AG10803 (cell line): ENCODE measurements around the gene USHBP1.

Experiments
- DNase-seq: peaks from one replicate; pipeline ENCODE4 v3.0.0; 2010; ENCODE audit warnings: low read depth
- H3K4me3 ChIP-seq: 2 replicates; pipeline ENCODE4 v1.5.1; 2011; ENCODE audit warnings: mild to moderate bottlenecking, low read length, control low read depth
- CTCF ChIP-seq: conservative IDR thresholded peaks from 2 replicates; pipeline ENCODE4 v1.5.1; 2011; ENCODE audit warnings: mild to moderate bottlenecking, low read length, control low read depth, inconsistent platforms

USHBP1 gene

GRCh38 chr19:17248011-17248776 lies 16.4 kb downstream of the USHBP1 start:
- no peak for TF ChIP-seq CTCF
- no peak for DNase-seq
- no peak overlapping the region for H3K4me3 ChIP-seq

- peak overlapping the region; percentile 60 for H3K4me3 ChIP-seq
- peak; percentile 57 for DNase-seq
- no peak for TF ChIP-seq CTCF
Measured at GRCh38 chr19:17246681-17247425, 17.7 kb downstream of the USHBP1 start.

GRCh38 chr19:17245535-17245984 lies 19.0 kb downstream of the USHBP1 start, which contains the start of gene NR2F6:
Gene NR2F6, minus strand, starts transcription at chr19:17245919. Its CDS starts 699 bp downstream, at chr19:17245220.
- no peak for TF ChIP-seq CTCF
- H3K4me3 ChIP-seq = peak within 1 kb of the TSS; percentile 89

GRCh38 chr19:17244618-17245534 lies 19.7 kb downstream of the USHBP1 start:
- no peak for DNase-seq
- no peak for TF ChIP-seq CTCF
- peak overlapping the region; percentile 89 for H3K4me3 ChIP-seq

More at GRCh38 chr19:17245535-17245984, 19.0 kb downstream of the USHBP1 start, which contains the start of gene NR2F6:
- DNase-seq = no peak

GRCh38 chr19:17243830-17244617 lies 20.5 kb downstream of the USHBP1 start:
- H3K4me3 ChIP-seq = peak overlapping the region; percentile 89
- no peak for TF ChIP-seq CTCF
- DNase-seq = peak; percentile 45

GRCh38 chr19:17243211-17243829 lies 21.2 kb downstream of the USHBP1 start:
- no peak for DNase-seq

More at GRCh38 chr19:17243211-17243829, 21.2 kb downstream of the USHBP1 start:
- H3K4me3 ChIP-seq = peak overlapping the region; percentile 89
- TF ChIP-seq CTCF = no peak
